Loucy (cell line): ENCODE data around the gene POLRMT.

Experiments
- H2AFZ ChIP-seq: fragments of 200-600 bp; sonication (generic); 2 replicates; pipeline ENCODE4 v1.6.0; 2016; ENCODE audit warnings: antibody characterized with exemption, mild to moderate bottlenecking, low read length, moderate library complexity
- H3F3A ChIP-seq: fragments of 200-600 bp; 2 replicates; pipeline ENCODE4 v1.6.0; 2016; ENCODE audit warnings: antibody characterized with exemption, low read depth, mild to moderate bottlenecking
- H3K27me3 ChIP-seq: fragments of 200-600 bp; sonication (generic); 2 replicates; pipeline ENCODE4 v1.6.1; 2014; ENCODE audit warnings: low read length, mild to moderate bottlenecking; ENCODE audit not compliant: insufficient read depth, poor library complexity, severe bottlenecking
- H3K36me3 ChIP-seq: fragments of 200-600 bp; sonication (generic); 2 replicates; pipeline ENCODE4 v1.6.1; 2016; ENCODE audit warnings: low read length; ENCODE audit not compliant: insufficient read depth
- H3K4me1 ChIP-seq: fragments of 200-600 bp; sonication (generic); 2 replicates; pipeline ENCODE4 v1.5.1; 2014; ENCODE audit warnings: low read length, mild to moderate bottlenecking; ENCODE audit not compliant: insufficient read depth, poor library complexity, severe bottlenecking
- H3K4me2 ChIP-seq: fragments of 200-600 bp; sonication (generic); 2 replicates; pipeline ENCODE4 v1.6.0; 2014; ENCODE audit warnings: antibody characterized with exemption, low read length, low read depth, mild to moderate bottlenecking; ENCODE audit not compliant: poor library complexity, severe bottlenecking
- H3K4me3 ChIP-seq: fragments of 200-600 bp; sonication (generic); 2 replicates; pipeline ENCODE4 v1.5.1; 2014; ENCODE audit warnings: low read length, mild to moderate bottlenecking, mixed read lengths; ENCODE audit not compliant: poor library complexity, severe bottlenecking
- H3K79me2 ChIP-seq: fragments of 200-600 bp; sonication (generic); 2 replicates; pipeline ENCODE4 v1.6.1; 2014; ENCODE audit warnings: low read length; ENCODE audit not compliant: insufficient read depth
- H3K9ac ChIP-seq: fragments of 200-600 bp; sonication (generic); 2 replicates; pipeline ENCODE4 v1.6.0; 2014; ENCODE audit warnings: mild to moderate bottlenecking, low read depth, low read length, moderate library complexity; ENCODE audit not compliant: poor library complexity, severe bottlenecking
- H3K9me2 ChIP-seq: fragments of 200-600 bp; sonication (generic); replicated peaks from 2 replicates; pipeline ENCODE4 v1.6.1; 2016; ENCODE audit warnings: low read depth, low read length, mixed read lengths
- H3K9me3 ChIP-seq: fragments of 200-600 bp; sonication (generic); 2 replicates; pipeline ENCODE4 v1.6.1; 2014; ENCODE audit warnings: mild to moderate bottlenecking, antibody characterized with exemption, low read length, low read depth; ENCODE audit not compliant: insufficient read depth
- H4K20me1 ChIP-seq: fragments of 200-600 bp; sonication (generic); 2 replicates; pipeline ENCODE4 v1.6.0; 2014; ENCODE audit warnings: antibody characterized with exemption, low read length, mild to moderate bottlenecking; ENCODE audit not compliant: insufficient read depth, poor library complexity, severe bottlenecking
- EZH2phosphoT487 ChIP-seq: fragments of 200-600 bp; IDR thresholded peaks from 2 replicates; pipeline ENCODE4 v1.6.1; 2018; ENCODE audit warnings: antibody characterized with exemption, mild to moderate bottlenecking, moderate library complexity, borderline replicate concordance
- TF ChIP-seq, protein P1 (sequence below): fragments of 200-600 bp; sonication (generic); conservative IDR thresholded peaks from 2 replicates; pipeline ENCODE4 v1.5.1; 2014; ENCODE audit warnings: mild to moderate bottlenecking, antibody characterized with exemption, low read length

POLRMT gene

DNA sequence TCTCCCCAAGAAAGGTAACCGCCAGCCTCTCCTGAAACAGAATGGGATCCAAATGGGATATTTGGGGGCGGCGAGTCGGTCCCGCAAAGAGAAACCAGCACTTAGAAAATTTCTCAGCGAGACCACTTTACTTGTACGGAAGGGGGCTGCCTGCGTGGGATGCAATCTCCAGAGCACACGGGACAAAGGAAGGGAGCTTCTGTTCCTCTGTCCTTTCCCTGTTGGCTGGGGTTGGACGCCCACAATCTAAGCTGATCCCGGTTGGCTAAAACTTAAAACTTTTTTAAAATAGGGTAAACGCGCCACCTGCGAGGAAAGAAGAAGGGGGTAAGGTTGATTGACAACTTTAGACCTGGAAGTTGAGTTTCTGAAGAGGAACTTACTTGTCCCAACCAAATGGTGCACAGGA is 61.8 kb downstream of the POLRMT start:
- Histone ChIP-seq H3K79me2 (peaks cover 41% of the 10 kb centered on the region), H3F3A (peaks cover 11% of the 10 kb centered on the region), H3K9me3 (no peaks in the 10 kb centered on the region), H3K9ac (peak overlapping the region; percentile 79), H3K9me2 (no peaks in the 10 kb centered on the region), H3K4me2 (peak overlapping the region; percentile 90), H4K20me1 (peaks cover 38% of the 10 kb centered on the region), H2AFZ (peak overlapping the region; percentile 96), H3K36me3 (no peaks in the 10 kb centered on the region), H3K4me3 (peak overlapping the region; percentile 82), H3K27me3 (peaks cover 6% of the 10 kb centered on the region), H3K4me1 (peaks cover 22% of the 10 kb centered on the region)
- TF ChIP-seq, protein P1, sequence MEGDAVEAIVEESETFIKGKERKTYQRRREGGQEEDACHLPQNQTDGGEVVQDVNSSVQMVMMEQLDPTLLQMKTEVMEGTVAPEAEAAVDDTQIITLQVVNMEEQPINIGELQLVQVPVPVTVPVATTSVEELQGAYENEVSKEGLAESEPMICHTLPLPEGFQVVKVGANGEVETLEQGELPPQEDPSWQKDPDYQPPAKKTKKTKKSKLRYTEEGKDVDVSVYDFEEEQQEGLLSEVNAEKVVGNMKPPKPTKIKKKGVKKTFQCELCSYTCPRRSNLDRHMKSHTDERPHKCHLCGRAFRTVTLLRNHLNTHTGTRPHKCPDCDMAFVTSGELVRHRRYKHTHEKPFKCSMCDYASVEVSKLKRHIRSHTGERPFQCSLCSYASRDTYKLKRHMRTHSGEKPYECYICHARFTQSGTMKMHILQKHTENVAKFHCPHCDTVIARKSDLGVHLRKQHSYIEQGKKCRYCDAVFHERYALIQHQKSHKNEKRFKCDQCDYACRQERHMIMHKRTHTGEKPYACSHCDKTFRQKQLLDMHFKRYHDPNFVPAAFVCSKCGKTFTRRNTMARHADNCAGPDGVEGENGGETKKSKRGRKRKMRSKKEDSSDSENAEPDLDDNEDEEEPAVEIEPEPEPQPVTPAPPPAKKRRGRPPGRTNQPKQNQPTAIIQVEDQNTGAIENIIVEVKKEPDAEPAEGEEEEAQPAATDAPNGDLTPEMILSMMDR: no peak
- no peak for TF ChIP-seq EZH2phosphoT487

DNA sequence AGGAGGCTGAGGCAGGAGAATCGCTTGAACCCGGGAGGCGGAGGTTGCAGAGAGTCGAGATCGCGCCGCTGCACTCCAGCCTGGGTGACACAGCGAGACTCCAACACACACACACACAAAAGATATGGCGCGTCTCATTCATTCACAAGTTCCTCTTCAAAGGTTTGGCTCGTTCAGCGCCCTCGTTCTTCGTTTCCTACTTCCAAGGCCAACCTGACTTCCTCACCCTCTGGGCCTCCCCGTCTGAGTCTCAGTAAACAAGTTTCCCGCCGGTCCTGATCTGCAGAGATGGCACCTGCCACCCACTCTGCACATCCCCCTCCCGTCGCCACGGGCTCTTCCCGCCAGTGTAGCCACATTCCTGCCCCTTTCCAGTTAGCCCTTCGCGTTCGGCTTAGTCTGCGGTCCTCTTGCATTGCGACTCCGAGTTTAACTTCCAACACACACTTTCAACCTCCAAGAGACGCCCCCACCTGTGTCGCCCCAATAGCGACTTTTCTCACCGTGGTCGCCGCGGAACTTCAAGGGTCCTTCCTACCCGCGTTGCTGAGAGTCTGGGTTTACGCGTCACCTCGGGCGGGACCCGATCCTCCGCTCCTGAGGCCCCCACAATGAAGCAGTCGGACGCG is 62.3 kb downstream of the POLRMT start:
- H3F3A ChIP-seq: peaks cover 11% of the 10 kb centered on the region
- peaks cover 6% of the 10 kb centered on the region for H3K27me3 ChIP-seq
- H4K20me1 ChIP-seq: peaks cover 33% of the 10 kb centered on the region
- peak overlapping the region; percentile 82 for H3K4me3 ChIP-seq
- peak overlapping the region; percentile 90 for H3K4me2 ChIP-seq
- H3K36me3 ChIP-seq: no peaks in the 10 kb centered on the region
- peaks cover 36% of the 10 kb centered on the region for H3K79me2 ChIP-seq
- TF ChIP-seq EZH2phosphoT487: no peak
- TF ChIP-seq, protein P1: no peak
- no peaks in the 10 kb centered on the region for H3K9me3 ChIP-seq
- no peaks in the 10 kb centered on the region for H3K9me2 ChIP-seq
- H3K4me1 ChIP-seq: peaks cover 17% of the 10 kb centered on the region
- H2AFZ ChIP-seq: peak overlapping the region; percentile 96
- peak overlapping the region; percentile 79 for H3K9ac ChIP-seq

DNA sequence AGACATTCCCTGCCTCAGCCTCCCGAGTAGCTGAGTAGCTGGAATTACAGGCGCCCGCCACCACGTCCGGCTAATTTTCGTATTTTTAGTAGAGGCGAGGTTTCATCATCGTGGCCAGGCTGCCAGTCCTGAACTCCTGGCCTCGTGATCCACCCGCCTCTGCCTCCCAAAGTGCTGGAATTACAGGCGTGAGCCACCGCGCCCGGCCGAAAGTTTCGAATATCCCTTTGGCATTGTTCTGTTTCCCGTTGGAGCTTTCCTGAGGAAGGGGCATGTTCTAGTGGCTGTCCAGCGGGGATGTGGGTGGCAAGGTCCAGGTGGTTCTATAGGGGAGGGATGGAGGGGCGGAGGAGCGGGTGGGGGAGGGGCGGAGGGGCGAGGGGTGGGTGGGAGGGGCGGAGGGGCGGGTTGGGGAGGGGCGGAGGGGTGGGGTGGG is 63.1 kb downstream of the POLRMT start:
- peaks cover 11% of the 10 kb centered on the region for H3F3A ChIP-seq
- H3K36me3 ChIP-seq: no peaks in the 10 kb centered on the region
- H2AFZ ChIP-seq: no peak overlapping the region

More for the DNA sequence above, 63.1 kb downstream of the POLRMT start:
- H3K4me1 ChIP-seq: peaks cover 12% of the 10 kb centered on the region
- no peaks in the 10 kb centered on the region for H3K9me2 ChIP-seq
- no peak overlapping the region for H3K9ac ChIP-seq
- H3K27me3 ChIP-seq: peaks cover 6% of the 10 kb centered on the region
- no peak overlapping the region for H3K4me2 ChIP-seq
- peaks cover 29% of the 10 kb centered on the region for H3K79me2 ChIP-seq
- H3K9me3 ChIP-seq: no peaks in the 10 kb centered on the region
- peaks cover 27% of the 10 kb centered on the region for H4K20me1 ChIP-seq
- no peak overlapping the region for H3K4me3 ChIP-seq
- TF ChIP-seq EZH2phosphoT487: no peak
- TF ChIP-seq, protein P1: no peak
